ENCODE measurements around the gene ACSS1.

The ACSS1 gene

DNA sequence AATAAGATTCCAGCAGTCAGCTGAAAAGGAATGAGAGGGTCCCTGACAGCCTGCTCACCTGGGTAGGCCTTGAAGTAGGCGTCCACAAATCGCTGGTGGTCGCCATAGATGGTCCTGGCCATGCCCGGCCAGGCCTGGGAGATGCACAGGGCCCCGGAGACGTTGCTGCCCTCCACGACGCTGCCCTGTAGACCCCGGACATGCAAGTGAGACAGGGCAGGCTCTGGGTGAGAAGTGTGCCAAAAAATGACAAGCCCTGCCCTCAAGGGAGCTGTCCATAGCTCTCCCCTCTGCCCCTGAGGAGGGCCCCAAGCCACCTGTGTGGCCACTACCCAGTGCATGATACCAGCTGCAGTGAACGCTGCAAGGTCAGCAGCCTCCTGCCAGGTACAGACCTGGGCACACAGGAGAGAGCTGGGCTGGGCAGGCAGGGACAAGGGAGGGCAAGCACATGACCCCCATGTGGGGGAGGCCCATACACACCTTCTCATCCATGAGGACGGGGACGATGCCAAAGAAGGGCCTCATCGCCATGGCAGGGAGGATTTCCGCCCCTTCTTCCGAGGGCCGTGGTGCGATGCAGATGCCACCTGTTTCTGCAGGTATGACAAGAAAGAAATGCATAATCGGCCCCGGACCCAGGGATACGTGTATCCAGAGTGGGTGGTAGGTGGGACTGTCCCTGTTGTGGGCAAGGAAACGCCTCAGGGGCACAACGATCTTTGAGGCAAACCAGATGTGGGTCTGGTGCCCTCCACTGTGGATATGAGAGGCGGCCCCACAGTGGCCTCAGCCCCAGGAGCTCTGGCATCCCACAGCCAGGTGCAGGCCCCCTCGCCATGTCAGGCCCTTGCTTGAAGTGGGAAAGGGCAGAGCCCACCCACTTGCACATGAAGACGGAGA lies 44.2 kb downstream of the ACSS1 start:
- Histone ChIP-seq H3K4me3 (no peak overlapping the region), H3K9ac (ENCODE audit: insufficient read length) (no peak overlapping the region), H3K9me3 (ENCODE audit: low read depth, low read length) (no peaks in the 10 kb centered on the region), H3K27ac (no peak overlapping the region), H3K36me3 (ENCODE audit: insufficient read depth, low read length) (no peaks in the 10 kb centered on the region)
- DNase-seq (ENCODE audit: low read depth, low spot score): no peak
- TF ChIP-seq EZH2 (IDR thresholded peaks at IDR 0.05) (no peak), POLR2AphosphoS5 (IDR thresholded peaks at IDR 0.05; ENCODE audit: borderline replicate concordance, low read depth, low read length) (no peak), FOXP2 (optimal IDR thresholded peaks at IDR 0.05; ENCODE audit: control extremely low read depth, extremely low read length, insufficient read depth) (no peak)

DNA sequence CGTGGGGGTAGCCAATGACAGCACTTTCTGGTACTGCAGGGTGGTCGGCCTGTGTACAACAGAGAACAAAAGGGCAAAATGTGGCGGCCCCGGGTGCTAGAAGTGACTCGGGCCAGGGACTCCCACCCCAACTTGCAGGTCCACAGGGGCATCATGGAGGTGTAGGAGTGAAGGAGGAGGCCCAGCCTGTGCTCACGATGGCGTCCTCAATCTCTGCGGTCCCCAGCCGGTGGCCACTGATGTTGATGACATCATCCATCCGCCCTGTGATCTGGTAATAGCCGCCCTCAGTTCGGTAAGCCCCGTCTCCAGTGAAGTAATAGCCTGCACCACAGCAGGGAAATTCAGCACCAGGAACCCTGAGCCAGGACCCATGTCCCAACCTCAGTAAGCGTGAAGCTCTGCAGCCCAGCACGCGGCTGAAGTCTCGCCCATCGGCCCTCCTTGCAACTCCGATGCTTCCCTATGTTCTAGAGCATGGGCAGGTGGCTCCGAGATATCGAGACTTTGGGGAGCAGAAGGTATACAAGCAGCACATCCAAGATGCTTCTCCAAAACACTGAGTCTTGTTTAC lies 45.2 kb downstream of the ACSS1 start:
- no peak overlapping the region for H3K9ac ChIP-seq (ENCODE audit: insufficient read length)
- no peak for DNase-seq (ENCODE audit: low read depth, low spot score)
- no peaks in the 10 kb centered on the region for H3K36me3 ChIP-seq (ENCODE audit: insufficient read depth, low read length)
- no peak overlapping the region for H3K27ac ChIP-seq
- no peaks in the 10 kb centered on the region for H3K9me3 ChIP-seq (ENCODE audit: low read depth, low read length)
- H3K4me3 ChIP-seq: no peak overlapping the region
- TF ChIP-seq FOXP2 (optimal IDR thresholded peaks at IDR 0.05; ENCODE audit: control extremely low read depth, extremely low read length, insufficient read depth) (no peak), EZH2 (IDR thresholded peaks at IDR 0.05) (no peak), POLR2AphosphoS5 (IDR thresholded peaks at IDR 0.05; ENCODE audit: borderline replicate concordance, low read depth, low read length) (no peak)

DNA sequence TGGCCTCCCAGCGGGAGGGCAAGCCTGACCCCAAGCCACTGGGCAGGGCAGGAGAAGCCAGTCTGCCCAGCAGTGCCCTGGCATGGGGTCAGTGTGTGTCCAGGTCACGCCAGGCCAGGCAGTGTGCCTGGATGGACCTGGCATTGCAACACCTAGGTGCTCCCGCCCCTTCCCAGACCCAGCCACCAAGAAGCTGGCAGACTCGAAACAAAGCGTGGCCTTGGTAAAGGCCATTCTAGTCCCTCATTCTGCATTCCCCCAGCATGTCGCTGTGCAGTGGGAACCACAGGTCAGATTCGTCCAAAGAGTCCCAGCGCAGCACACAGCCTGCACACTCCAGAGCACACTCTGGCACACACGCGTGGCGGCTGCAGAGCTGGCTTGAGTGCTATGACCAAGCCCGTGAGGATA lies 46.1 kb downstream of the ACSS1 start:
- no peak overlapping the region for H3K4me3 ChIP-seq
- H3K9me3 ChIP-seq (ENCODE audit: low read depth, low read length): no peaks in the 10 kb centered on the region
- H3K9ac ChIP-seq (ENCODE audit: insufficient read length): no peak overlapping the region
- no peak overlapping the region for H3K27ac ChIP-seq
- DNase-seq (ENCODE audit: low read depth, low spot score): no peak
- no peaks in the 10 kb centered on the region for H3K36me3 ChIP-seq (ENCODE audit: insufficient read depth, low read length)
- TF ChIP-seq POLR2AphosphoS5 (IDR thresholded peaks at IDR 0.05; ENCODE audit: borderline replicate concordance, low read depth, low read length): no peak
- TF ChIP-seq EZH2 (IDR thresholded peaks at IDR 0.05): no peak
- TF ChIP-seq FOXP2 (optimal IDR thresholded peaks at IDR 0.05; ENCODE audit: control extremely low read depth, extremely low read length, insufficient read depth): no peak

DNA sequence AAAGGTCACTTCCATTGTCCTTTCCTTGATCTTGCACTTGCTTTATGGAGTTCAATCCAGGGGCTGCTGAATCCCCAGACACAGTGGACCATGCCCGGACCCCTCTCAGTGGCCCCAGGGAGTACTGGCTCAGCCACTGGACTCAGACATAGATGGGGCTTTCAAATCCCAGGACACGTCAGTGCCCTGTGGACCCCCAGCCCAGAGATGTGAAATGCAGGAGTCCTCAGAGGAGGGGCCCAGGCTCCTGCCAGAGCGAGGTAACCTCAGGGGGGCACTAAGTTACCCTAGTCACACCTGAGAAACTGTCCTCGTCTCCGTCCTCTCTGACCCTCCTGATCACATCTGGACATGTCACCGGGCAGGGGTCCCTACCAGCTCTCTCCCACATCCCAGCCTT lies 46.7 kb downstream of the ACSS1 start:
- no peak for DNase-seq (ENCODE audit: low read depth, low spot score)
- no peak overlapping the region for H3K4me3 ChIP-seq
- no peaks in the 10 kb centered on the region for H3K36me3 ChIP-seq (ENCODE audit: insufficient read depth, low read length)
- no peaks in the 10 kb centered on the region for H3K9me3 ChIP-seq (ENCODE audit: low read depth, low read length)
- no peak overlapping the region for H3K27ac ChIP-seq
- TF ChIP-seq FOXP2 (optimal IDR thresholded peaks at IDR 0.05; ENCODE audit: control extremely low read depth, extremely low read length, insufficient read depth): no peak
- no peak for TF ChIP-seq EZH2 (IDR thresholded peaks at IDR 0.05)
- TF ChIP-seq POLR2AphosphoS5 (IDR thresholded peaks at IDR 0.05; ENCODE audit: borderline replicate concordance, low read depth, low read length): no peak
- H3K9ac ChIP-seq (ENCODE audit: insufficient read length): no peak overlapping the region

GRCh38 chr20:25009218-25010145 lies 48.5 kb downstream of the ACSS1 start:
- Histone ChIP-seq H3K36me3 (ENCODE audit: insufficient read depth, low read length) (no peaks in the 10 kb centered on the region), H3K27ac (no peak overlapping the region), H3K4me3 (no peak overlapping the region), H3K9ac (ENCODE audit: insufficient read length) (no peak overlapping the region), H3K9me3 (ENCODE audit: low read depth, low read length) (no peaks in the 10 kb centered on the region)
- TF ChIP-seq POLR2AphosphoS5 (IDR thresholded peaks at IDR 0.05; ENCODE audit: borderline replicate concordance, low read depth, low read length) (no peak), FOXP2 (optimal IDR thresholded peaks at IDR 0.05; ENCODE audit: control extremely low read depth, extremely low read length, insufficient read depth) (no peak), EZH2 (IDR thresholded peaks at IDR 0.05) (no peak)
- no peak for DNase-seq (ENCODE audit: low read depth, low spot score)

DNA sequence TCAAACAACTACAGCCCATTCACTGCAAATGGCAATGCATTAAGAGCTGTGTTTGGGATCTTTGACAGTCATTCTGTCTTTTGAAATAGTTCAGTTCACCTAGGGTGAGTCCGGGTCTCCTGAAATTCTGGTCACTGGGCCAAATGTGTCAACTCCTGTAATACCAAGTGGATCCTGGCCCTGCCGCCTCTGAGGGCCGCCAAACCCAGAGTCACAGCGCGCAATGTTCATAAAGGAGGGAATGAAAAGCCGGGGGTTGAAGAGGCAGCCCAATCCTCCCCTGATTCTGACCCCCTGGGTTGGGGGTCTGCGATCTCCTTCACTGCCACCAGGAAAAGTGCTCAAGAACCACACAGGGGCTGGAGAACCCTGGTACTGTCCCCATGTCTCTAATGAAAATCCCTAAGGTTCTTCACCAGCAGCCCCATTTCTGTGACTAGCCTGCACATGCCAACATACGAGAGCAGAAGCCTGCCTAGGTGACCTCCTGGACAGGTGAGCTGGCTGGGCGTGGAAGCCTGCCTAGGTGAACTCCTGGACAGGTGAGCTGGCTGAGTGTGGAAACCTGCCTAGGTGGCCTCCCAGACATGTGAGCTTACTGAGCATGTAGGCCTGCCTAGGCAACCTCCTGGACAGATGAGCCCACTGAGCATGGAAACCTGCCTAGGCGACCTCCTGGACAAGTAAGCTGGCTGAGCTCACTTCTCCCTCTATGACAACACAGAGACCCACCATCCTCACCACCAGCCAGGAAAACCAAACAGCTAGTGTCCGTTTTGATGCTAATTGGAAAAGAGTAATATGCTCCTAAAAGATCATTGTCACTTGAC lies 49.3 kb downstream of the ACSS1 start:
- Histone ChIP-seq H3K4me3 (no peak overlapping the region), H3K9ac (ENCODE audit: insufficient read length) (no peak overlapping the region), H3K27ac (no peak overlapping the region), H3K9me3 (ENCODE audit: low read depth, low read length) (no peaks in the 10 kb centered on the region), H3K36me3 (ENCODE audit: insufficient read depth, low read length) (no peaks in the 10 kb centered on the region)
- TF ChIP-seq EZH2 (IDR thresholded peaks at IDR 0.05) (no peak), POLR2AphosphoS5 (IDR thresholded peaks at IDR 0.05; ENCODE audit: borderline replicate concordance, low read depth, low read length) (no peak), FOXP2 (optimal IDR thresholded peaks at IDR 0.05; ENCODE audit: control extremely low read depth, extremely low read length, insufficient read depth) (no peak)
- DNase-seq (ENCODE audit: low read depth, low spot score): no peak

GRCh38 chr20:25007491-25008305 lies 50.2 kb downstream of the ACSS1 start:
- no peak overlapping the region for H3K9ac ChIP-seq (ENCODE audit: insufficient read length)
- no peak for TF ChIP-seq FOXP2 (optimal IDR thresholded peaks at IDR 0.05; ENCODE audit: control extremely low read depth, extremely low read length, insufficient read depth)
- TF ChIP-seq EZH2 (IDR thresholded peaks at IDR 0.05): no peak
- TF ChIP-seq POLR2AphosphoS5 (IDR thresholded peaks at IDR 0.05; ENCODE audit: borderline replicate concordance, low read depth, low read length): no peak
- no peak overlapping the region for H3K27ac ChIP-seq
- no peaks in the 10 kb centered on the region for H3K9me3 ChIP-seq (ENCODE audit: low read depth, low read length)
- no peak overlapping the region for H3K4me3 ChIP-seq
- H3K36me3 ChIP-seq (ENCODE audit: insufficient read depth, low read length): no peaks in the 10 kb centered on the region
- no peak for DNase-seq (ENCODE audit: low read depth, low spot score)

Data from SK-N-MC (cell line).